KMS-11 (cell line): ENCODE results near the gene MAPK11.

ENCODE experiments used
- H2AFZ ChIP-seq: fragments of 200-600 bp; sonication (generic); 2 replicates; pipeline ENCODE4 v1.6.1; 2016; ENCODE audit warnings: antibody characterized with exemption, mixed run types, low read depth
- H3K27ac ChIP-seq: fragments of 200-600 bp; sonication (generic); 2 replicates; pipeline ENCODE4 v1.6.1; 2016; ENCODE audit warnings: mild to moderate bottlenecking, mixed run types
- H3K27me3 ChIP-seq: fragments of 200-600 bp; sonication (generic); 2 replicates; pipeline ENCODE4 v1.6.1; 2017; ENCODE audit warnings: mild to moderate bottlenecking, low read depth, mixed run types, moderate library complexity; ENCODE audit not compliant: insufficient read depth
- H3K36me3 ChIP-seq: fragments of 200-600 bp; sonication (generic); 2 replicates; pipeline ENCODE4 v1.6.1; 2017; ENCODE audit warnings: mild to moderate bottlenecking, mixed run types; ENCODE audit not compliant: insufficient read depth
- H3K4me1 ChIP-seq: fragments of 200-600 bp; sonication (generic); 2 replicates; pipeline ENCODE4 v1.6.1; 2016; ENCODE audit warnings: mild to moderate bottlenecking, low read depth, mixed run types; ENCODE audit not compliant: poor library complexity, severe bottlenecking
- H3K4me2 ChIP-seq: fragments of 200-600 bp; sonication (generic); 2 replicates; pipeline ENCODE4 v1.7.0; 2016; ENCODE audit warnings: mild to moderate bottlenecking, mixed run types
- H3K4me3 ChIP-seq: fragments of 200-600 bp; sonication (generic); IDR thresholded peaks from 2 replicates; pipeline ENCODE4 v1.6.1; 2017; ENCODE audit warnings: low read depth, low read length, mixed read lengths; ENCODE audit not compliant: insufficient read depth
- H3K79me2 ChIP-seq: fragments of 200-600 bp; sonication (generic); 2 replicates; pipeline ENCODE4 v1.6.1; 2016; ENCODE audit warnings: low read depth, mixed run types; ENCODE audit not compliant: insufficient read depth
- H3K9ac ChIP-seq: fragments of 200-600 bp; sonication (generic); 2 replicates; pipeline ENCODE4 v1.6.1; 2016; ENCODE audit warnings: mild to moderate bottlenecking, mixed run types
- H4K20me1 ChIP-seq: fragments of 200-600 bp; sonication (generic); 2 replicates; pipeline ENCODE4 v1.6.1; 2016; ENCODE audit warnings: mild to moderate bottlenecking, mixed run types; ENCODE audit not compliant: insufficient read depth
- TF ChIP-seq, protein P1 (sequence below): fragments of 200-600 bp; sonication (generic); conservative IDR thresholded peaks from 2 replicates; pipeline ENCODE4 v1.6.1; 2017; ENCODE audit warnings: low read depth, mild to moderate bottlenecking, antibody characterized with exemption, low read length, moderate library complexity, mixed read lengths

Gene MAPK11

DNA sequence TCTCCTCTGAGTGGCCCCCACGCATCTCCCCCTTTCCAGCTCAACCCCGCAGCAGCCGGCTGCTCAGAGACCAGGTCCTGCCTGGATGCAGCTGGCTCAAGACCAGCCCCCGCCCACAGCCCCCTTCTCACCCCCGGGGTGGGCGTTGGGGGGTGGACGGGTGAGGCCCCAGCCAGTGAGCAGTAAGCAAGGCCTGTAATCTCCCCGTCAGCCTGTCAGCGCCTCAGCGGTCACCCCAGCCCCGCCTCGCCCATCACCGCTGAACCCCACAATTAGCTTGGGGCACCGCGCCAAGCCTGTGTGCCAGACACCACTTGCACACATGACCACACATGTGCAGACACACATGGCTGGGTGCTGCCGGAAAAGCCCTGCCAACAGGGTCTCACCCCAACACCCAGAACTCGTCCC is 31.4 kb upstream of the MAPK11 start:
- no peaks in the 10 kb centered on the region for H3K27me3 ChIP-seq
- H3K4me1 ChIP-seq = peaks cover 4% of the 10 kb centered on the region
- no peaks in the 10 kb centered on the region for H3K79me2 ChIP-seq
- no peak overlapping the region for H3K9ac ChIP-seq
- no peak overlapping the region for H3K4me2 ChIP-seq
- no peak overlapping the region for H3K27ac ChIP-seq
- H3K4me3 ChIP-seq = no peak overlapping the region
- no peaks in the 10 kb centered on the region for H4K20me1 ChIP-seq
- no peaks in the 10 kb centered on the region for H3K36me3 ChIP-seq
- TF ChIP-seq, protein P1, sequence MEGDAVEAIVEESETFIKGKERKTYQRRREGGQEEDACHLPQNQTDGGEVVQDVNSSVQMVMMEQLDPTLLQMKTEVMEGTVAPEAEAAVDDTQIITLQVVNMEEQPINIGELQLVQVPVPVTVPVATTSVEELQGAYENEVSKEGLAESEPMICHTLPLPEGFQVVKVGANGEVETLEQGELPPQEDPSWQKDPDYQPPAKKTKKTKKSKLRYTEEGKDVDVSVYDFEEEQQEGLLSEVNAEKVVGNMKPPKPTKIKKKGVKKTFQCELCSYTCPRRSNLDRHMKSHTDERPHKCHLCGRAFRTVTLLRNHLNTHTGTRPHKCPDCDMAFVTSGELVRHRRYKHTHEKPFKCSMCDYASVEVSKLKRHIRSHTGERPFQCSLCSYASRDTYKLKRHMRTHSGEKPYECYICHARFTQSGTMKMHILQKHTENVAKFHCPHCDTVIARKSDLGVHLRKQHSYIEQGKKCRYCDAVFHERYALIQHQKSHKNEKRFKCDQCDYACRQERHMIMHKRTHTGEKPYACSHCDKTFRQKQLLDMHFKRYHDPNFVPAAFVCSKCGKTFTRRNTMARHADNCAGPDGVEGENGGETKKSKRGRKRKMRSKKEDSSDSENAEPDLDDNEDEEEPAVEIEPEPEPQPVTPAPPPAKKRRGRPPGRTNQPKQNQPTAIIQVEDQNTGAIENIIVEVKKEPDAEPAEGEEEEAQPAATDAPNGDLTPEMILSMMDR = no peak
- H2AFZ ChIP-seq = no peak overlapping the region

GRCh38 chr22:50300620-50301257 is 30.6 kb upstream of the MAPK11 start:
- no peaks in the 10 kb centered on the region for H4K20me1 ChIP-seq
- no peak overlapping the region for H2AFZ ChIP-seq
- no peak overlapping the region for H3K9ac ChIP-seq
- no peaks in the 10 kb centered on the region for H3K79me2 ChIP-seq
- TF ChIP-seq, protein P1 = no peak
- H3K27me3 ChIP-seq = no peaks in the 10 kb centered on the region
- H3K4me1 ChIP-seq = no peaks in the 10 kb centered on the region
- no peak overlapping the region for H3K4me2 ChIP-seq
- no peaks in the 10 kb centered on the region for H3K36me3 ChIP-seq
- no peak overlapping the region for H3K4me3 ChIP-seq
- no peak overlapping the region for H3K27ac ChIP-seq

DNA sequence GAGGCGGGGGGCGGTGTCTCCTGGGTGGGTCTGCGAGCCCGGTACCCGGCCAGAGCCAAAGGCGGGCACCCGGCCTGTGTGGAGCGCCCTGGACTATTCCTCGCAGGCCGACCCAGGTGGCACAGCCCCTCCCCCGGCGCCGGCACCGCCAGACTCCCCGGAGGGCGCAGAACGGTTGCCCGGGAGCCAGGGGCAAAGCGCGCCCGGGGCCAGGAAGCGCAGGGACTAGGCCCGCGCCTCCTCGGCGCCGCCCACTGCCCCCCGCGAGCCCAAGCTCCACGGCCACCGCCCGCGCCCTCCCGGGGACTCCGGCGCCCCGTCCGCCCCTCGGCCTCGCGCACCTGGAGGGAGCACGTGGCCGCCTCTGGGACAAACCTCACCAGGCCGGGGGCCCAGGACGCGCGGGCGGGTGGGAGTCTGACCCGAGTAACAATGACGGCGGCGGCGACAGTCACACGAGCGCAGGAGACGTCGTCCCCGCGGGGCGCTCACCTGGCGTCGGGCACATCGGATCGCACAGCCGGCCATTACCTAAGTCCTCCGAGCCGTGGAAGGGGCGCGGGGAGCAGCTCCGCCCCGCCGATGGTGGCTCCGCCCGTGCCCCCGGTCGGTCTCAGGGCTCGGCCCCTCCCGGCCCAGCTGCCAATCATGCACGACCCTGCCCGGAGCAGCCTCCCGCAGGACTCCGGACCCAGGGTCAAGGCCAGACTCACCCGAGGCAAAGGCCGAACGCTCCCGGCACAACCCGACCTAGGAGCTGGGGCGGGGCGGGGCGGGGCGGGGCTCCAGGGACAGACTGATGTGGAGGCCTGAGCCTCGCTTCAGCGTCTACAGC is 29.8 kb upstream of the MAPK11 start:
- no peaks in the 10 kb centered on the region for H3K36me3 ChIP-seq
- no peaks in the 10 kb centered on the region for H3K27me3 ChIP-seq
- H4K20me1 ChIP-seq = no peaks in the 10 kb centered on the region
- H3K27ac ChIP-seq = no peak overlapping the region
- no peak overlapping the region for H3K4me2 ChIP-seq
- H2AFZ ChIP-seq = no peak overlapping the region
- no peak overlapping the region for H3K4me3 ChIP-seq
- H3K79me2 ChIP-seq = no peaks in the 10 kb centered on the region
- H3K9ac ChIP-seq = no peak overlapping the region
- TF ChIP-seq, protein P1 = no peak
- H3K4me1 ChIP-seq = no peaks in the 10 kb centered on the region

- Histone ChIP-seq H3K4me3 (no peak overlapping the region), H3K27me3 (no peaks in the 10 kb centered on the region), H3K36me3 (no peaks in the 10 kb centered on the region), H3K79me2 (no peaks in the 10 kb centered on the region), H3K4me2 (no peak overlapping the region), H3K9ac (no peak overlapping the region), H2AFZ (no peak overlapping the region), H3K4me1 (no peaks in the 10 kb centered on the region), H3K27ac (no peak overlapping the region), H4K20me1 (no peaks in the 10 kb centered on the region)
- TF ChIP-seq, protein P1 = no peak
Measured at GRCh38 chr22:50298937-50299784, 29.0 kb upstream of the MAPK11 start.
